OCI-M1 (cell line): ENCODE measurements around the gene IFI16.
A peak's percentile ranks its signal among the peaks of the same experiment; 100 is the strongest.

Source experiments
- DNase-seq: peaks from one replicate; lab custom pipeline; 2025; lab: John Stamatoyannopoulos, UW

Gene IFI16

DNA sequence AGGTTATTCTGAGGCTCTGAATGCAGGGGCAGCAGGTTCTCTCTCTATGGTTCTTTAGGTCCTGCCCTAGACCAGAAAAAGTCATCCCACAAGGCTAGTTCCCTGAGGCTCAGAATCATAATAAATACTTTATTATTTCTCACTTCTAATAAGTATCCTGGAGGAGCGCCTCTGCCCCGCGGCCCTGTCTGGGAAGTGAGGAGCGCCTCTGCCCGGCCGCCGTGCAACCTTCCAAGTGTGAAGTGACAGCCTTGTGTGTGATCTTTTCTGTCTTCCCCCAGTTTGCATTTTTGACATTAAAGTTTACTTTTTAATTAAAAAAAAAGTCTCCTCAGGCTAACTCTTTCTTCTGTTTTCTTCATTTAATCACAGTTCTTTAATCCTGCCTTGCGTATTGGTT lies 55.4 kb downstream of the IFI16 start:
- no peak for DNase-seq

DNA sequence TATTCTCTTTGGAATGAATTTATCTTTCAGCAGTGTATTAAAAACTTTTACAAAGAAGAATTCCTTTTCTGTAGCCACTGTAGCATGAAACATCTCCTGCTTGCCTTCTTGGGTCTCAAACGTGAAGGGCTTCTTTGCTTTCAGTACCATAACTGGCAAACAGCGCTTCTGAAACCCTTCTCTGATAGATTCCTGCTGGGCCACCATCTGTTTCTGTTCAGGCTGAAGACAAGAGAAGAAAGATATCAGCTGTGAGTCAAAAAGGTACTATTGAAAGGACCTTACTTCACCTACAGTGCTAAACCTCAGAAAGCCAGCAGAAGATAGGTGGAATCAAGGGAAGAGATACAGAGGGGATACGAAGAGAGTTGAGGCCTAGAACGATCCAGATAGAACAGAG lies 56.4 kb downstream of the IFI16 start:
- no peak for DNase-seq

DNA sequence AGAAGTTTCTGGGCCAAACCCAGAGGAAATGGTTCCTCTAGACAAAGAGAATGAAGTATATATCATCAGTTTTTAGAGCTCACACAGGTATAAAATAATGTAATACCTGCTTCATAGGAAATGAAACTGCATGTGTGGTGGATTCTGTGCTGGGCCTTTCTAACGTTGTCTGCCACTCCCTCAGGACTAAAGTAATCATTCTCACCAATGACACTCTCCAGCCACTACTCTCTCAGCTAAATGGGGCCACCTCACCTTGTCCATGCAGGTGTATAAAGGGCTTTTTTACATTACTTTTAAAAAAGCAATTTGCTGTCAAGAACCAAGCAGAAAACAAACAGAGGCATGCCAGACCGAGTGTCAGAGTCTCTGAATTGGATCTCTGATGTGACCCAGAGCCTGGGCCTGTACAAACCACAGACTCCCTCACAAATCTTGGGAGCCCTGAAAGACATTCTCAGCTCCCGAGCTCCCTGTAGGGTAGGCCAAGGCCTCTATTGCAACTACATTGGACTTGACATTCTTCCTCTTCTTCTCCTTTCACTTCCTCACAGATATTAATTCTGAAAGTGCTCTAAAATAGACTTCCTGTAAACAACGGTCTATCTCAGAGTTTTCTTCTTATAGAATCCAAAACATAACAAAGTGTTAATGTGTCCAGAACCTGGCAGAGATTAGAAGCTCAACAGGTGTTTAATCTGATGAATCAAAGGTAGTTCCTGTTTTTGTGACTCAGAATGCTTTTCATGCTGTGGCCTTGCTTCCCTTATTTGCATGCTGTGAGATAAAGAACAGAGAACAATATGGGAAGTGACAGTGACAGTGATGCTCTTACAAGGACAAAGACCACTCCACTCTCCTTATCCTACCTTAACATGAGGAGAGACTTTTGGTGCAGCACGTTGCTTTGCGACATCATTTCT lies 58.3 kb downstream of the IFI16 start:
- DNase-seq = peak; percentile 86

DNA sequence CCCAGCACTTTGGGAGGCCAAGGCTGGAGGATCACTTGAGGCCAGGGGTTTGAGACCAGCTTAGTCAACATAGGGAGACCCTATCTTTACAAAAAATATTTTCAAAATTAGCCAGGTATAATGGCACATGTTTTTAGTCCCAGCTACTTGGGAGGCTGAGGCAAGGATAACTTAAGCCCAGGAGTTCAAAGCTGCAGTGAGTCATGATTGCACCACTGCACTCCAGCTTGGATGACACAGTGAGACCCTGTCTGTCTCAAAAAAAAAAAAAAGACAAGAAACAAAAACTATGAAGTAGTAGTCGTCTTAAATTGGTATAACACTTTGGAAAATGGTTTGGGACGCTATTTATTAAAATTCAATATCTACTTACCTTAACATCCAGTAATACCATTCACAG lies 59.2 kb downstream of the IFI16 start:
- DNase-seq = no peak

DNA sequence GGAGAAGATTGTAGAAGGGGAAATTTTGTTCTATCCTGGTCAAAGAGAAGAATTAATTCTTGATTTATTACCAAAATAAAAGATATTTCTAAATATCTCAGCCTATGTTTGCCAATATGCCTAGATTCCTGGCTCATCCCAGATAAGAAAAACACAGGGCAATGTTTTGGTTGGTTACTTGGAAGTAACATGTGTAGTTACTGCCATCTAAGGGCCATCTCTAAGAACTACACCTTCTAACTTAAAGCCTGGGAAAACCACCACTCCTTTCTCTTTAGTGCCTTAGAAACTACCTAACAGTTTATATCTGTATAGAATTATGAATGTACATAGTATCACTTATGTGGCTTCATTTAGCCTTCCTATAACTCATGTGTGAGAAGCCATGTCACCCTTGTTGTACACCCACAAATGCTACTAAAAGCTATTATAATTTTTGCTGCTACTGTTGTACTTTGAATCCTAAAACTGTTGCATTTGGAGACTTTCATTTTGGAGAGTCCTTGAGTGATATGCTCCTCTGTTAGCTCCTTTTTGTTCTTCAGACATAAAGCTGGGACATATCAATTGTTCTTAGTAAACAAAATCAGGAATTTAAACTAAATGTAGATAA lies 62.4 kb downstream of the IFI16 start:
- DNase-seq = peak; percentile 86

DNA sequence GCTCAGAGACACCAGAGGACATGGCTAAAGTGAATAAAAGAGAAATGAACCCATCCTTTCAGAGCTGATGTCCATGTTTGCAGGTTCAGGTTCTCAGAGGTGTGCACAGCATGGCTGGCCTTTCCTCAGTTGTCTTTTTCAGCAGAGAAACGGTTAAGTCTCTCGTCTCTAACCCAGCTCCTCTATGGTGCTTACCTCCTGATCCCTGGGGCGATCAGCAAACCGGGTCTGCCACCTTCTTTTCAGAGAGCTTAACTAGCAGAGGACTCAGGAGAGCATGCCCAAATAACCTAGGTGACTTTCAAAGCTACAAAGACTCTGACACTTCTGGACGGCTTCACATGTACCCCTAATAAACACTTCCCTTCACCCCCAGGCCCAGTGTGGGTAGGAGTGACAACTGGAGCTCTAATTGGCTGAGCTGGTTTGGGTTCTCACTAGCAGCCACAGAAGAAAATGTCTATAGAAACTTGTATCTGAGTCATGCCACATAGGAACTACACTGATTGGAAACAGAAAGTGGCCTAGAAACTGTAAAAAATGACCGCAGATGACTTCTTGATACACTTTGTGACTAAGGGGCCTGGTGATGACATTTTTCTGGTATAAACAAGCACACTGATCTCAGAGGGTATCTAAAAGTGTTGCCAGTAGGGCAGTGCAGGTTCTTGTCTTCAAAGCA lies 66.9 kb downstream of the IFI16 start, which contains the start of gene AIM2:
Gene AIM2, minus strand, starts transcription at position 329 of the 682 bp plus-strand sequence. CDS start 3,267 bp downstream, outside the sequence.
- DNase-seq = peak; percentile 99

DNA sequence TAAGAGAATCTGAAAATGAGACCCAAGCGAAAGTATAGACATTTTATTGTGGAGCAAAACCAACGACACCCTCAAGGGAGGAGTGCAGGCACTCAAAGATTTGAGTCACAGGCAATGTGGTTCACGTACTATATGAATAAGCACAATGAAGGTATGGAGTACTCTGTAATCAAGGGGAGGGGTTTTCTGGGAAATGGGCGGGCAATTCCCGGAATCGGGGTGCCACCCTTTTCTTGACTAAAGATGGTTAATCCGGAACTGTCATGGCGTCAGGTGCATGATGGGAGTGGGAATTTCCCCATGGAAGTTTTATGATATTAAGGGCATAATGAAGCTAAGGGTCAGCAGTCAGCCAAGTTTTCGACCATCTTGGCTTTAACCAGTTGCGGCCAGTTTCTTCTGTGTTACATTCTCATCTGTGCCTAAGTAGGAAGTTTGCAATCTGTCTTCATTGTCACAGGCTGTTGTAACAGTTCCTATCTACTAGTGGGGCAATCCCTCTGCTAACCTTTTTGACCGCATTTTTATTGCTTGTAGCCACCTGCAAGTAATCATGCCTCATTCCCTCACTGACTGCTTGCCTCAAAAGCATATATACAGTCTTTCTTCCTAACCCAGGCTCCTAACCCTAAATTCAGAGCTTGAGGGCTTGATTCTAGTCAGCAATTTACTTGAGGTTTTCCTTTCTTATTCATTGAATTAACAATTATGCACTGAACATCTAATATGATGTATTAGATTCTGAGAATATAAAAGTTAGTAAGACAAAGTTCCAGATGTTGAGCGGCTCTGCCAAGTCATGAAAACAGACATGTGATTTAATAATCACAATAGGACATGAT lies 67.6 kb downstream of the IFI16 start:
- peak; percentile 100 for DNase-seq

DNA sequence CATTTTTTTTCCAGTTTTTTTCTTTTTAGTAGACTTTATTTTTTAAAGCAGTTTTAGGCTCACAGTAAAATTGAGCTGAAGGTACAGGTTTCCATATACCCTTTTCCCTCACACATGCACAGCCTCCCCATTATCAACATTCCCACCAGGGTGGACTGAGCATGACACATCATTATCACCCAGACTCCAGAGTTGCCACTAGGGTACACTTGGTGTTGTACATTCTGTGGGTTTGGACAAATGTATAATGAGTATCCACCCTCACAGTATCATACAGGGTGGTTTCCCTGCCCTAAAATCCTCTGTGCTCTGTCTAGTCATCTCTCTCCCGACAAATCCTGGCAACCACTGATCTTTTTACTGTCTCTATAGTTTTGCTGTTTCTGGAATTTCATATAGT lies 69.8 kb downstream of the IFI16 start:
- DNase-seq = peak; percentile 37

DNA sequence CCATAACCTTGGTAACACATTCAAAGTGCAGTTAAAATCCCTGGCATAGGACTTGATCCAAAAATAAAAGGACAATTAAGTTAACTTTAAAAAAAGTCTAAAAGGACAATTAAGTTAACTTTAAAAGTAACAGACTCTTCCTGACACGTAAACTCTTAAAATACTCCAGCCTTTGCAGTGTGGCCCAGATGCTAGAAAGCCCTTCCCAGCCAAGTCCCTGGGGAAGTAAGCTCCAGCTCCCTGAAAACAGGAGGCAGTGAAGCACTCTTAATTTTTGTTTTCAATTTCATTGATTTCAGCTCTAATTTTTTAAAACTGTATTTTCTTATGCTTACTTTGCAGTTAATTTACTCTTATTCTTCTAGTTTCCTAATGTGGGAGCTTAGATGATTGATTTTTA lies 71.9 kb downstream of the IFI16 start:
- no peak for DNase-seq

DNA sequence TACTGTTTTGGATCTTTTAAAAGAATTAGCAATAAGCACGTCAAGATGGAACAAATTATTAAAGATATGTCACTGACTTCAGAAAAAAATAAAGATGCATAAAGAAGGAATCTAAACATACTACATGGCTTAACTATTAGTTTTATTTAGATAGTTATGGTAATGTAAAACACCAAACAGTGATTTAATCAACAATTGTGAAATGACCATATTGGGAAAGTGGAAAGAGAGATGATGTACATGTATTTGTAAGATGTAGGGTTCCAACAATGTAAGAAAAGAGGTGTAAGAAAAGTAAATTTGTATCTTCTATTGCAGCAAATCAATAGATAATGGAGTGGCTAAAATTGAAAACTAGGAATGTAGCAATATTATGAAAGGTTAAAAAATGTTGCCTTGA lies 73.3 kb downstream of the IFI16 start:
- no peak for DNase-seq

DNA sequence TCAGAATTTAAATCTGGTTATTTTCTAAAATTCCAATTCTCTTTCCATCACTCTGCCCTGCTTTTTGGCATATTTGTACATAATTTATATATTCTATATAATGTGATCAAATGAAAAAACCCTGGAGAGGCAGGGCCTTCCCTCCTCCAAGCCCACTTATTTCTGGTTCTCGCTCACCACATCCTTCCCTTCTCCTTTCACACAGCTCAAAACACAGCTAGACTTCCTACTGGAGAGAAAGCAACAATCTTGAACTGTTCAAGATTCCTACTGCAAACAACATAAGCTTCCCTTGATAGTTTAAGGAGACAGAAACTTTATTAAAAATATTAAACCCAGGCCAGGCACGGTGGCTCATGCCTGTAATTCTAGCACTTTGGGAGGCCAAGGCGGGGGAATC lies 74.4 kb downstream of the IFI16 start:
- DNase-seq = no peak

DNA sequence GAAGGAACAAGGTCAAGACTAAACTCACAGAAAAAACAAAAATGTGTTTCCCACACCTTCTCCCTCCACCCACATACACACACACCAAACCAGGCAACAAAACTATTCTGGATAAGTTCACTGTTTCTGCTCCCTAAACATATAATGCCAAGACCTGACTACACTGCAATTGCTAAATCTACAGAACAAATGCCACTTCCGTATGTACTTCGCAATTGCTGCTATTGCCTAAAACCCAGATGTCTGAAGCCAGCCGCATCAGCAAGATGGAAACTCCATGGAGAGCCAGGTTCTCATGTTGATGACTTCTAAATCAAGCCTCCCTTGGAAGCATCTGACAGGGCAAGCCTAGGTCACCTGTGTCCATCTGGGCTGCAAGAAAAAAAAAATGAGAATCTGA lies 75.2 kb downstream of the IFI16 start:
- no peak for DNase-seq

DNA sequence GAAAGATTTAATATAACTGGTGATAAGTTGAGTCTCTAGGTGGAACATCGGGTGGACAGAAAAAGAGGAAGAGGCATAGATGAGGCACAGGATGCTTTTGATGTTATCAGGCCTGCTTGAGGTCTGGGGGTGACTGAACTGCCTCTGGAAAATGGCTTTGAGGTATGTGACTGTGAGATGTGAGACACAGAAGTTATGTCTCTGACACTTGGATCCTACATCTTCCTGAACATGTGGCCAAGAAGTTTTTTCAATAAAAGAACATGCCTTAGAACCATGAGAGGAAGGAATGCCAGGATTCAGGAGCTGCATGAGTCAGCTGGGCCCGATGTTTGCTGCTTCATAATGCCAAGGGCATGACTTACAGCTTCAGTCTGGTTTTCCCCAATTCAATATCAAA lies 78.3 kb downstream of the IFI16 start:
- DNase-seq = peak; percentile 58

DNA sequence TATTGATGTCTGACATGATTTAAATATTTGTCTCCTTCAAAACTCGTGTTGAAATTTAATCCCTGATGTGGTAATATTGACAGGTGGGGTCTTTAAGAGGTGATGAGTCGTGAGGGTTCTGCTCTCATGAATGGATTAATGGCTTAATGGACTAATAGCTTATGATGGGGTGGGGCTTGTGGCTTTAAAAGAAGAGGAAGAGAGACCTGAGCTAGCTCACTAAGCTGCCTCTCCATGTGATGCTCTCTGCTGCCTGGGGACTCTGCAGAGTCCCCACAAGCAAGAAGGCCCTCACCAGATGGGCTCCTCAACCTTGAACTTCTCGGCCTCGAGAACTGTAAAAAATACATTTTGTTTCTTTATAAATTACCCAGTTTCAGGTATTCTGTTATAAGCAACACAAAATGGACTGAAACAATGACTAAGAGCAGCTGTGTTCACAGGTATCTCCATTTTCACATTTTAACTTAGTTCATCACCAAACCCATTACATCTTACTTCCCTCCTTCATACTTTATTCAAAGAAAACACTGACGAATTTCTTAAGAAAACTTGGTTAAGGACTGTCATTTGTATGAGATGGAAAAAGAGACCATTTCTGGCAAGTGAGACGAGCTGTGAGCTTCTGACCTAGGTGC lies 79.0 kb downstream of the IFI16 start:
- no peak for DNase-seq

DNA sequence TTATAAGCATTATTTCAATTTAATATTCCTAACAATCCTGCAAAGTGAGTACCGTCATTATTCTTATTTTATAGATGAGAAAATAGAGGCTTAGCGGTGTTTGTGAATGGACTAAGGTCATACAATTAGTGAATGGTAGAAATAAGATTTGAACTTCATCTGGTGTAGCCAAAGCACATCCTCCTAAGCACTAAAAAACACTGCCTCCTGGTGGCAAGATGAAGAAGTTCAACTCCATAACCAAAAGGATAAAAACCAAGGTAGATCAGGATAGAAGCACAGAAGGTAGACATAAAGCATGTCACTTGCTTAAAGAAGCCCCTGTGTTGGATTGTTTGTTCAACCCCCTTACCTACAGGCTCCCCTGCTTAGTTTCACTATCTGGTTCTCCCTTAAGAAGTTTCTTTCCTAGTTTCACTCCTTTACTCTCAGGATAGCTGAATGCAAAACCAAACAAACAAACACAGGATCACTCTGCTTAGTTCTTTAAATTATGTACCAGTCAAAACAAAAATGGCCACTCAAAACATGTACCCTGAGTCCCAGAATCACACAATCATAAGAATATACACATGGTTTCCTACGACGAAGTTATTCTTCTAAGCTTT lies 79.6 kb downstream of the IFI16 start:
- peak; percentile 64 for DNase-seq

DNA sequence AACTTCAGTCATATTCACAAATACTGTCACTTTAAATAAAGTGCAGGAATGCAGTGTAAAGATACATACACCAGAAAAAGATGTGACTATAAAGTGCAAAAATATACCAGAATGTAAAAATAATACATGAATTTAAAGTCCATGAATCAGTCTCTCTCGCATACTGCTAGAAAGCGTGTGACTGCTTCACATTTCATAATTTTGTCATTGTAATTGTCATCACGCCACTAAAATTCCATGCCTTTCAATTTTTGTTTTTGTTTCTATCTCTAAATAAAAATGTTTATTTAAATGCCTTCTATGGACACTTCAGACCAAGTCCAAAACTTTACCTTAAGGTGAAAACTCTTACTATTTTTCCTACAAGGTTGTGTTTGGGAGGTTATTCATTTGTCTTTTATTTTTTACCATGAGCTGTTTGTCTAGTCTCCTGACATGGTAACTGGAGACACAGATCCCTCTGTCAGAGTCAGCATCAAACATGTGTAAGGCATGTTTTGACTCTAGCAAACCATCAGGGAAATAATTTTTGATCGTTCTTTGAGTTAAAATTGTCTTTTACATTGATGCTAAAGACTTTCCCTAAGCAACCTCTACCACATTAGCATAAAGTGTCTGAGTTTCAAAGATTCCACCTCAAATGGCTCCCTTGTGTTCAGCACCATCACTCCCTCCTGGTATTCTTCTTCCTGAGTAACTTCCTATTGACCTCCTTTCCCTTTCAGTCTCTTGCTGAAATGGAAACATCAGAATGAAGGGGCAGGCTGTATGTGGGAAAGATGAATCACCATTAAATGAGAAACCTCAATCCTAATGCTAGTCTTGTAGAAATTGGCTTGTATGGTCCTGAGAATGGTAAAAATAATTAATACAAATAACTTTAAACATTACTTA lies 80.8 kb downstream of the IFI16 start:
- DNase-seq = no peak

DNA sequence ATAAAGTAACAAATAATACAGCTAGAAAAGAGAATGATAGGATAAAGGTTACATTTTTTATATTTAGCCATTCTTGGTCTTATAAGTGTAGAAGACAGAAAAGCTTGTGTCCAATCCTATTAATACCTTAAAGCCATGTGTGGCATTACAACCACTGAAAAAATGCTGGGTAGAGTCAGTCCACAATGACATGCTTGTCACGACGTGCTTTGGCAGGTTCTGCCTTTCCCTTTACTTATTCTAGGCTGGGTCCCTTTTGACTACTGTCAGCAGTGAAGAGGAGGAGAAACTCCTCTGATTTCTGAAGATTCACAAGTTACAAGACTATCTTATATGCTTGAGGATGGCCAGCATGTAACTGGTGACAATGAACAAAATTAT lies 81.5 kb downstream of the IFI16 start:
- no peak for DNase-seq

DNA sequence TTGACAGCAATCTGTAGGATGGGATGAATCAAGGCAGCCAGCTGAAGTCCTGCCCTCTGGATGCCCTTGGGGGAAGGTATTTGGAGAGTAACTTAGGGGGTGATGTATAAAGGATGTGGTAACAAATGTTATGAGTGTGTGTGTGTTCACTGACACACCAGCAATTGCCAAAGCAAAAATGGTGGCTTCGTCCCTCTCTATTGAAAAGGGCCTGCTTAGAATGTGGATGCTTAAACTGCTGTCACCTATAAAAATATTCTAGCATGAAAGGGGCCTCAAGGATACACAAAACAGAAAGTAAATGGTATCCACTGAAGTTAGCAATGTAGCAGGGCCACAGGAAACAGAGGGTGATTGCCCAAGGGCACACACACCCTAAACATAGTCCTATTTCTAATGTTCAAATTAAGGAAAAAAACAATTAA lies 81.9 kb downstream of the IFI16 start:
- DNase-seq = peak; percentile 40

DNA sequence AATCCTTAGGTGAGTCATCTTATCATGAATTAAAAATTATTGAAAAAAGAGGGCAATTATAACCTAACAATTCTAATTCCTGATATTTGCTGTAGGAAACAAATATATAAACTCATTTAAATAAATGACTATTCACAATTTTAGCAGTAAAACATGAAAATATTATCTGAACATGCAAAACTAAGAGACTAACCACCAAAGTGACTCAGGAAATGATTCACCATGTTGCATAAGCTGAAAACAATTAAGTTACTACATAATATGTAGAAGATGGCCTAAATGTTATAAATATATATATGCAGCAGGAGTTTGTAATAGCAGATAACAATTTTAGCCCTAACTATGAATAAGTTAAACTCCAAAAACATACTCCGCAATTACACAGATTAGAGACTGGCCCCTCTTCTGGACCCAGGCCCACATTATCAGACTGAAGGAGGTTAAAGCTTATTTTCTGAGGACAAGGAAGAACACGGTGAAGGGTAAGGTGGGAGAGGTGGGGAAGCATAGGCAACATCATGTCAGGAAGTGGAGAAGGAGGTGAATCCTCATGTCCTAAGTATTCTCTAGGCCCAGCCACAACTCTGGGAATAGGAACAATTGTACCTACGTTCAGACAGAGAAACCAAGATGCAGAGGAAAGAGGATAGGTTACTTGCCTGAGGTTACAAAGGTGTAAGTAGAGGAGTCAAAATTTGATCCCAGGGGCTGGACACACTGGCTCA lies 82.5 kb downstream of the IFI16 start:
- DNase-seq = peak; percentile 40
